Mucosa of rectum (tissue), 2 donors: ENCODE data around the gene SGCD.

ENCODE experiments used
- H3K27ac ChIP-seq, 2 donors: one replicate each; pipeline ENCODE4 v1.7.0; 2013; ENCODE audit warnings: inconsistent platforms in 2 of 2, low read depth in 2 of 2, low read length in 2 of 2
- H3K27me3 ChIP-seq, 2 donors: one replicate each; pipeline ENCODE4 v1.7.0; 2013; ENCODE audit warnings: low read length in 2 of 2; ENCODE audit not compliant: control insufficient read depth in 2 of 2, insufficient read depth in 2 of 2
- H3K36me3 ChIP-seq, 2 donors: one replicate each; pipeline ENCODE4 v1.7.0; 2013; ENCODE audit warnings: low read length in 2 of 2; ENCODE audit not compliant: control insufficient read depth in 2 of 2, insufficient read depth in 2 of 2
- H3K4me1 ChIP-seq, 2 donors: one replicate each; pipeline ENCODE4 v1.7.0; 2013; ENCODE audit warnings: low read length in 2 of 2, mild to moderate bottlenecking in 1 of 2; ENCODE audit not compliant: control insufficient read depth in 2 of 2, insufficient read depth in 2 of 2
- H3K4me3 ChIP-seq, 2 donors: one replicate each; pipeline ENCODE4 v1.7.0; 2013; ENCODE audit warnings: low read length in 2 of 2
- H3K9ac ChIP-seq, 2 donors: one replicate each; pipeline ENCODE4 v1.7.0; 2013; ENCODE audit warnings: low read length in 2 of 2, low read depth in 1 of 2, mild to moderate bottlenecking in 1 of 2
- H3K9me3 ChIP-seq, 2 donors: one replicate each; pipeline ENCODE4 v1.7.0; 2013; ENCODE audit warnings: low read length in 2 of 2; ENCODE audit not compliant: control insufficient read depth in 2 of 2
- donor health status: healthy.
- donor health status: Normal muscosa, but diverticular disease.

SGCD gene

GRCh38 chr5:156715287-156715686 lies 388.3 kb downstream of the SGCD start:
- no peaks in the 10 kb centered on the region for H3K9me3 ChIP-seq
- no peaks in the 10 kb centered on the region for H3K27me3 ChIP-seq
- H3K27ac ChIP-seq, result no peak overlapping the region
- H3K36me3 ChIP-seq, result no peaks in the 10 kb centered on the region
- H3K4me3 ChIP-seq, result no peak overlapping the region
- no peak overlapping the region for H3K9ac ChIP-seq
- H3K4me1 ChIP-seq, result no peaks in the 10 kb centered on the region

- Histone ChIP-seq H3K27me3 (no peaks in the 10 kb centered on the region), H3K4me3 (no peak overlapping the region), H3K36me3 (no peaks in the 10 kb centered on the region), H3K27ac (no peak overlapping the region), H3K9me3 (no peaks in the 10 kb centered on the region), H3K4me1 (no peaks in the 10 kb centered on the region), H3K9ac (no peak overlapping the region)
Observed at GRCh38 chr5:156716591-156717380, 389.8 kb downstream of the SGCD start.

DNA sequence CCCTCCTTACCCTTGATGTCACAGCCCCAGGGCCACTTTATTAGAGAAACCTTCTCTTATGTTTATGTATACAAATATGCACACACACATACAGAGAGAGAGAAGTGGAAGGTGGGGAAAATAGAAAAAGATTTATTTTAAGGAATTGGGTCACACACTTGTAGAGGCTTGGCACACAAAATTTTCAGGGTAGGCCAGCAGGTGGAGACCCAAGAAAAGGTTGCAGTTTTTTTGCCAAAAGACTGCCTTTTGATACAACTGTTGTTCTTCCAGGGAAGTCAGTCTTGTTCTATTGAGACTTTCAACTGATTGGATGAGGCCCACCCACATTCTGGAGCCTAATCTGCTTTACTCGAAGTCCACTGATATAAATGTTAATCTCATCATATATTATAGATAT lies 392.0 kb downstream of the SGCD start:
- no peaks in the 10 kb centered on the region for H3K4me1 ChIP-seq
- H3K9me3 ChIP-seq, result no peaks in the 10 kb centered on the region
- no peak overlapping the region for H3K27ac ChIP-seq
- no peaks in the 10 kb centered on the region for H3K36me3 ChIP-seq
- H3K9ac ChIP-seq, result no peak overlapping the region
- no peaks in the 10 kb centered on the region for H3K27me3 ChIP-seq
- no peak overlapping the region for H3K4me3 ChIP-seq

DNA sequence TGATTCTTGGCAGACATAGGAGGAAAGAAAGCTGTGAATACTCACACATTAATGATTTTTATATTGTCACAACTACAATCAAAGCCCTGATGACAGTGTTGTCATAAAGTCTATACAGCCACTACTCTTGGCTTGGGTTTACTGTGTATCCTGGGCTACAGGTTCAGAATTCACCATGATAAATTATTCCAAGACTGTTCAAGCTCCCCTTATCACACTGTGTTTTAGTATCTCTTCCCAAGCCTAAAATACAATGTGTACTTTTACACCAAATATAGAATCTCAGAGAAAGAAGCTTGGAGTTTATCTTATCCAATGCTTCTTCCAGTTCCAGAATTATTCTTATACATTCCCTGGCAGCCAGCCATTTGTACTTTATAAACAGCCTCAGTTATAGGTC lies 395.4 kb downstream of the SGCD start:
- H3K4me3 ChIP-seq, result no peak overlapping the region
- no peak overlapping the region for H3K27ac ChIP-seq
- no peaks in the 10 kb centered on the region for H3K9me3 ChIP-seq
- H3K27me3 ChIP-seq, result no peaks in the 10 kb centered on the region
- no peak overlapping the region for H3K9ac ChIP-seq
- no peaks in the 10 kb centered on the region for H3K36me3 ChIP-seq
- H3K4me1 ChIP-seq, result no peaks in the 10 kb centered on the region

- H3K27ac ChIP-seq, result no peak overlapping the region
- H3K27me3 ChIP-seq, result no peaks in the 10 kb centered on the region
- H3K36me3 ChIP-seq, result no peaks in the 10 kb centered on the region
- no peaks in the 10 kb centered on the region for H3K9me3 ChIP-seq
- no peak overlapping the region for H3K4me3 ChIP-seq
- no peak overlapping the region for H3K9ac ChIP-seq
- no peaks in the 10 kb centered on the region for H3K4me1 ChIP-seq
Observed at GRCh38 chr5:156735477-156735876, 408.5 kb downstream of the SGCD start.

- H3K27ac ChIP-seq, result no peak overlapping the region
- no peak overlapping the region for H3K9ac ChIP-seq
- H3K4me3 ChIP-seq, result no peak overlapping the region
- no peaks in the 10 kb centered on the region for H3K4me1 ChIP-seq
- no peaks in the 10 kb centered on the region for H3K27me3 ChIP-seq
- no peaks in the 10 kb centered on the region for H3K36me3 ChIP-seq
- H3K9me3 ChIP-seq, result no peaks in the 10 kb centered on the region
Observed at GRCh38 chr5:156741516-156741915, 414.6 kb downstream of the SGCD start.

- Histone ChIP-seq H3K27me3 (no peaks in the 10 kb centered on the region), H3K9ac (no peak overlapping the region), H3K36me3 (no peaks in the 10 kb centered on the region), H3K27ac (no peak overlapping the region), H3K4me3 (no peak overlapping the region), H3K9me3 (no peaks in the 10 kb centered on the region), H3K4me1 (no peaks in the 10 kb centered on the region)
Observed at GRCh38 chr5:156753846-156754245, 426.9 kb downstream of the SGCD start.

- no peak overlapping the region for H3K9ac ChIP-seq
- H3K4me1 ChIP-seq, result no peaks in the 10 kb centered on the region
- H3K27me3 ChIP-seq, result no peaks in the 10 kb centered on the region
- H3K36me3 ChIP-seq, result no peaks in the 10 kb centered on the region
- no peak overlapping the region for H3K27ac ChIP-seq
- H3K9me3 ChIP-seq, result no peaks in the 10 kb centered on the region
- H3K4me3 ChIP-seq, result no peak overlapping the region
Observed at GRCh38 chr5:156755421-156756087, 428.6 kb downstream of the SGCD start.

GRCh38 chr5:156758011-156758791 lies 431.2 kb downstream of the SGCD start:
- Histone ChIP-seq H3K27me3 (no peaks in the 10 kb centered on the region), H3K9me3 (no peaks in the 10 kb centered on the region), H3K36me3 (no peaks in the 10 kb centered on the region), H3K4me3 (no peak overlapping the region), H3K9ac (no peak overlapping the region), H3K4me1 (no peaks in the 10 kb centered on the region), H3K27ac (no peak overlapping the region)

- Histone ChIP-seq H3K4me1 (no peaks in the 10 kb centered on the region), H3K27me3 (no peaks in the 10 kb centered on the region), H3K36me3 (no peaks in the 10 kb centered on the region), H3K27ac (no peak overlapping the region), H3K9me3 (no peaks in the 10 kb centered on the region), H3K9ac (no peak overlapping the region), H3K4me3 (no peak overlapping the region)
Observed at GRCh38 chr5:156759156-156759555, 432.2 kb downstream of the SGCD start.
